Breast epithelium (tissue), 3 donors: Measurements from ENCODE around the gene KCNJ9.

Experiments
- CTCF ChIP-seq, 3 donors: fragments of 450-650 bp; IDR thresholded peaks; one replicate each; pipeline ENCODE4 v1.5.1; 2016 to 2017; ENCODE audit warnings: antibody characterized with exemption in 3 of 3, mild to moderate bottlenecking in 3 of 3, moderate library complexity in 3 of 3
- POLR2A ChIP-seq: fragments of 450-650 bp; IDR thresholded peaks from one replicate; pipeline ENCODE4 v1.6.1; 2016; ENCODE audit warnings: antibody characterized with exemption, mild to moderate bottlenecking, moderate library complexity
- POLR2AphosphoS5 ChIP-seq, 3 donors: sonication (generic); formaldehyde crosslinking; IDR thresholded peaks; one replicate each; pipeline ENCODE4 v1.6.1; 2017; ENCODE audit warnings: antibody characterized with exemption in 3 of 3

- TF ChIP-seq POLR2AphosphoS5 (IDR thresholded peaks at IDR 0.05) = no peak
- no peak for TF ChIP-seq POLR2A
- no peak for TF ChIP-seq CTCF (IDR thresholded peaks at IDR 0.05)
Observed at GRCh38 chr1:160097151-160097910, 16.0 kb downstream of the KCNJ9 start.
